Measurements from ENCODE around the gene DNAH3.
A peak's percentile ranks its signal among the peaks of the same experiment; 100 is the strongest.
"Not testable (repeated sequence)": the region's sequence is repeated elsewhere in the genome, so short reads cannot be mapped to it uniquely, and the experiment has no call there.

DNAH3 gene

DNA sequence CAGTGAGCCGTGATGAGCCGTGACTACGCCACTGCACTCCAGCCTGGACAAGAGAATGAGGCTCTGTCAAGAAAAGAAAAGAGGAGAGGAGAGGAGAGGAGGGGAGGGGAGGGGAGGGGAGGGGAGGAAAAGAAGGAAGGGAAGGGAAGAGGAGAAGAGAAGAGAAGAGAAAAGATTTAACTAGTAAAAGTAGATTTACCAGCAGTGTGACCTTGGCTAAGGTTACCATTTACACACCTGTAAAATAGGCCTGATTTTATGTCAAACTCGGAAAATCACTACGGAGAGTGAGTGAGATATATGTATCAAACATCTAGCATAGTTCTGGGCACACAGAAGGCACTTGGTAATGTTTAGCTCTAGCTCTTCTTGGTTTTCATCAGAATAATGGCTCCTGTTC is 140.8 kb downstream of the DNAH3 start:
- H3K27ac ChIP-seq (ENCODE audit: low read length) = no peak overlapping the region
- no peak overlapping the region for H2AFZ ChIP-seq (ENCODE audit: low read depth, low read length)
- no peak overlapping the region for H3K4me2 ChIP-seq (ENCODE audit: low read length)
- no peaks in the 10 kb centered on the region for H3K9me3 ChIP-seq (ENCODE audit: insufficient read depth, low read length)
- H3K79me2 ChIP-seq (ENCODE audit: low read length) = no peaks in the 10 kb centered on the region
- no peaks in the 10 kb centered on the region for H3K4me1 ChIP-seq (ENCODE audit: low read length)
- H3K9ac ChIP-seq (ENCODE audit: low read length) = no peak overlapping the region
- H4K20me1 ChIP-seq (ENCODE audit: insufficient read depth, low read length) = no peaks in the 10 kb centered on the region
- H3K27me3 ChIP-seq (ENCODE audit: low read depth, low read length) = peaks cover 22% of the 10 kb centered on the region; the same call in 1 of the 2 replicates
- H3K36me3 ChIP-seq (replicated peaks; ENCODE audit: low read depth, low read length) = no peaks in the 10 kb centered on the region
- TF ChIP-seq EZH2phosphoT487 (IDR thresholded peaks at IDR 0.05; ENCODE audit: low read depth) = no peak
- H3K4me3 ChIP-seq (ENCODE audit: low read length) = no peak overlapping the region

DNA sequence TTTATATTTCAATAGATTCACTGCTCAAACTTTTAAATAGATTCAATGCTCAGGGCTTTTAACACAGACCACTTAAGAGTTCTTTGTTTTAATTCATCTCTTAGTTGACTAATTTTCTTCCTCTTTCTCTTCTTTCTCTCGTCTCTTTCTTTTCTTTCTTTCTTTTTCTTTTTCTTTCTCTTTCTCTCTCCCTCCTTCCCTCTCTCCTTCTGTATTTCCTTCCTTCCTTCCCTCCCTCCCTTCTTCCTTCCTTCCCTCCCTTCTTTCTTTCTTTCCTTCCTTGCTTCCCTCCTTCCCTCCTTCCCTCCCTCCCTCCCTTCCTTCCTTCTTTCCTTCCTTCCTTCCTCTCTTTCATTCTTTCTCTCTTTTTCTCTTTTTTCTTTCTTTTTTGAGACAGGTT is 145.6 kb downstream of the DNAH3 start:
- H3K27me3 ChIP-seq (ENCODE audit: low read depth, low read length) = peaks cover 18% of the 10 kb centered on the region; the same call in 1 of the 2 replicates
- H3K9ac ChIP-seq (ENCODE audit: low read length) = no peak overlapping the region
- no peak overlapping the region for H2AFZ ChIP-seq (ENCODE audit: low read depth, low read length)
- no peak overlapping the region for H3K4me2 ChIP-seq (ENCODE audit: low read length)
- TF ChIP-seq CTCF (IDR thresholded peaks at IDR 0.05; ENCODE audit: low read depth, low read length) = no peak
- TF ChIP-seq EZH2phosphoT487 (IDR thresholded peaks at IDR 0.05; ENCODE audit: low read depth) = no peak
- no peak overlapping the region for H3K27ac ChIP-seq (ENCODE audit: low read length)
- no peak overlapping the region for H3K4me3 ChIP-seq (ENCODE audit: low read length)
- H3K9me3 ChIP-seq (ENCODE audit: insufficient read depth, low read length) = no peaks in the 10 kb centered on the region
- H4K20me1 ChIP-seq (ENCODE audit: insufficient read depth, low read length) = no peaks in the 10 kb centered on the region
- no peaks in the 10 kb centered on the region for H3K79me2 ChIP-seq (ENCODE audit: low read length)
- no peaks in the 10 kb centered on the region for H3K36me3 ChIP-seq (replicated peaks; ENCODE audit: low read depth, low read length)
- H3K4me1 ChIP-seq (ENCODE audit: low read length) = no peaks in the 10 kb centered on the region

- H3K4me2 ChIP-seq (ENCODE audit: low read length) = no peak overlapping the region
Observed at GRCh38 chr16:21001262-21001661, 149.4 kb downstream of the DNAH3 start.

DNA sequence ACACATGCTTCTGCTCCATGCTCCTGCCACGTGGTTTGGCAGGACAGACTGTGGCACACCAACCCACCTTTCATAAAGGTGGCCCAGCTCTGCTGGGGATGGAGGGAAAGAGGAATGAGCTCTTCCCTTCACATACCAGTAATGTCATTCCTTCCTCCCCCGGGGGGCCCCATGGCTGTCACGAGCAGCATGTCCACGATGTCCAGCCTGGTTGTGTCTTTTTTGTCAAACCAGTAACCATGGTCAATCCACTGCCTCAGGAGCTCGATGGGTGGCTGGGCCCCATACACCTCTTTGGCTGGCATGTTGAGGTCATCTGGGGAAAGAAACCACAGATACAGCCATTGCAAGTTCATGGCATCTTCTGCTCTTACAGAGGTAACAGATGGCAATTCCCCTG is 153.5 kb downstream of the DNAH3 start:
- no peak overlapping the region for H3K4me2 ChIP-seq (ENCODE audit: low read length)
- no peak overlapping the region for H2AFZ ChIP-seq (ENCODE audit: low read depth, low read length)
- H3K27ac ChIP-seq (ENCODE audit: low read length) = no peak overlapping the region
- H3K79me2 ChIP-seq (ENCODE audit: low read length) = no peaks in the 10 kb centered on the region
- peaks cover 8% of the 10 kb centered on the region for H3K27me3 ChIP-seq (ENCODE audit: low read depth, low read length)
- TF ChIP-seq EZH2phosphoT487 (IDR thresholded peaks at IDR 0.05; ENCODE audit: low read depth) = no peak
- TF ChIP-seq CTCF (IDR thresholded peaks at IDR 0.05; ENCODE audit: low read depth, low read length) = no peak
- H3K4me1 ChIP-seq (ENCODE audit: low read length) = no peaks in the 10 kb centered on the region
- no peaks in the 10 kb centered on the region for H4K20me1 ChIP-seq (ENCODE audit: insufficient read depth, low read length)
- H3K36me3 ChIP-seq (replicated peaks; ENCODE audit: low read depth, low read length) = no peaks in the 10 kb centered on the region
- no peaks in the 10 kb centered on the region for H3K9me3 ChIP-seq (ENCODE audit: insufficient read depth, low read length)
- no peak overlapping the region for H3K4me3 ChIP-seq (ENCODE audit: low read length)
- no peak overlapping the region for H3K9ac ChIP-seq (ENCODE audit: low read length)

More at GRCh38 chr16:21001262-21001661, 149.4 kb downstream of the DNAH3 start:
- H3K27ac ChIP-seq (ENCODE audit: low read length) = no peak overlapping the region
- no peaks in the 10 kb centered on the region for H3K79me2 ChIP-seq (ENCODE audit: low read length)
- no peak overlapping the region for H3K4me3 ChIP-seq (ENCODE audit: low read length)
- H3K4me1 ChIP-seq (ENCODE audit: low read length) = no peaks in the 10 kb centered on the region
- H2AFZ ChIP-seq (ENCODE audit: low read depth, low read length) = no peak overlapping the region
- no peaks in the 10 kb centered on the region for H3K9me3 ChIP-seq (ENCODE audit: insufficient read depth, low read length)
- H4K20me1 ChIP-seq (ENCODE audit: insufficient read depth, low read length) = no peaks in the 10 kb centered on the region
- H3K9ac ChIP-seq (ENCODE audit: low read length) = no peak overlapping the region
- H3K36me3 ChIP-seq (replicated peaks; ENCODE audit: low read depth, low read length) = no peaks in the 10 kb centered on the region
- H3K27me3 ChIP-seq (ENCODE audit: low read depth, low read length) = peaks cover 8% of the 10 kb centered on the region; the same call in 1 of the 2 replicates
- TF ChIP-seq EZH2phosphoT487 (IDR thresholded peaks at IDR 0.05; ENCODE audit: low read depth) = no peak
- peak; percentile 59 for TF ChIP-seq CTCF (IDR thresholded peaks at IDR 0.05; ENCODE audit: low read depth, low read length)

DNA sequence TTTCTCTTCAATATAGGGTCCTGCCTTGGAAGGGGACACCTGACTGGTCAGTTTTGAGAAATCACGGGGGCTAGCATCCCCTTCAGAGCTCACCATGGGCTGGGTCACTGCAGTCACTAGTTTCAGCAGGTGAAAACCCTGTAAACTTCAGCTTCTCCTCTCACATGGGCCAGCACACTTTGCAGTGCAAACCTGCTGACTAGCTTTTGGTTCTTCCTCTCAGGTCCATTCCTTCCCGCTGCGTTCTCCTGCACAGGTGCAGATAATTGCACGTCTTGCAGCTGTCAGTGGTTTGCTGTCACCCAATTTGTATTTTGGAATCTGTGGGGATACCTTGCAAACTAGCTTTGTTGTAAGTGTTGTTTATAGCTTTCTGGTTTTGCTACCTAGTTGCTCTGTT is 154.9 kb downstream of the DNAH3 start:
- Histone ChIP-seq H3K79me2 (ENCODE audit: low read length) (no peaks in the 10 kb centered on the region), H3K27ac (ENCODE audit: low read length) (no peak overlapping the region), H3K9me3 (ENCODE audit: insufficient read depth, low read length) (no peaks in the 10 kb centered on the region), H3K4me3 (ENCODE audit: low read length) (no peak overlapping the region), H3K4me2 (ENCODE audit: low read length) (no peak overlapping the region), H3K27me3 (ENCODE audit: low read depth, low read length) (peaks cover 3% of the 10 kb centered on the region), H4K20me1 (ENCODE audit: insufficient read depth, low read length) (no peaks in the 10 kb centered on the region), H3K36me3 (replicated peaks; ENCODE audit: low read depth, low read length) (no peaks in the 10 kb centered on the region), H3K9ac (ENCODE audit: low read length) (no peak overlapping the region), H3K4me1 (ENCODE audit: low read length) (no peaks in the 10 kb centered on the region), H2AFZ (ENCODE audit: low read depth, low read length) (no peak overlapping the region)
- TF ChIP-seq CTCF (IDR thresholded peaks at IDR 0.05; ENCODE audit: low read depth, low read length) = no peak

DNA sequence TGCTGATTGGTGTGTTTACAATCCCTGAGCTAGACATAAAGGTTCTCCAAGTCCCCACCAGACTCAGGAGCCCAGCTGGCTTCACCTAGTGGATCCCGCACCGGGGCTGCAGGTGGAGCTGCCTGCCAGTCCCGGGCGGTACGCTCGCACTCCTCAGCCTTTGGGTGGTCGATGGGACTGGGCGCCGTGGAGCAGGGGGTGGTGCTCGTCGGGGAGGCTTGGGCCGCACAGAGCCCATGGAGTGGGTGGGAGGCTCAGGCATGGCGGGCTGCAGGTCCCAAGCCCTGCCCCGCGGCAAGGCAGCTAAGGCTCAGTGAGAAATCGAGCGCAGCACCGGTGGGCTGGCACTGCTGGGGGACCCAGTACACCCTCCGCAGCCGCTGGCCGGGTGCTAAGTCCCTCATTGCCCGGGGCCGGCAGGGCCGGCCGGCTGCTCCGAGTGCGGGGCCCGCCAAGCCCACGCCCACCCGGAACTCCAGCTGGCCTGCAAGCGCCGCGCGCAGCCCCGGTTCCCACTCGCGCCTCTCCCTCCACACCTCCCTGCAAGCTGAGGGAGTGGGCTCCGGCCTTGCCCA is 161.1 kb downstream of the DNAH3 start:
- not testable (repeated sequence) for H2AFZ ChIP-seq (ENCODE audit: low read depth, low read length); H3K4me2 ChIP-seq (ENCODE audit: low read length); H3K36me3 ChIP-seq (replicated peaks; ENCODE audit: low read depth, low read length); H3K9me3 ChIP-seq (ENCODE audit: insufficient read depth, low read length); H3K27me3 ChIP-seq (ENCODE audit: low read depth, low read length); H4K20me1 ChIP-seq (ENCODE audit: insufficient read depth, low read length); H3K4me1 ChIP-seq (ENCODE audit: low read length); H3K27ac ChIP-seq (ENCODE audit: low read length); H3K4me3 ChIP-seq (ENCODE audit: low read length); H3K79me2 ChIP-seq (ENCODE audit: low read length); H3K9ac ChIP-seq (ENCODE audit: low read length)
